GM10266 (cell line): ENCODE results near the gene ARHGAP33.

Source experiments
- DNase-seq: peaks from one replicate; pipeline ENCODE4 v3.0.0; 2012; ENCODE audit errors: extremely low spot score
- TF ChIP-seq, protein P1 (sequence below): IDR thresholded peaks from 2 replicates; pipeline ENCODE4 v1.5.1; 2012; ENCODE audit warnings: mild to moderate bottlenecking, low read depth; ENCODE audit not compliant: control insufficient read depth, insufficient read depth; ENCODE audit errors: missing control alignments

ARHGAP33 gene

DNA sequence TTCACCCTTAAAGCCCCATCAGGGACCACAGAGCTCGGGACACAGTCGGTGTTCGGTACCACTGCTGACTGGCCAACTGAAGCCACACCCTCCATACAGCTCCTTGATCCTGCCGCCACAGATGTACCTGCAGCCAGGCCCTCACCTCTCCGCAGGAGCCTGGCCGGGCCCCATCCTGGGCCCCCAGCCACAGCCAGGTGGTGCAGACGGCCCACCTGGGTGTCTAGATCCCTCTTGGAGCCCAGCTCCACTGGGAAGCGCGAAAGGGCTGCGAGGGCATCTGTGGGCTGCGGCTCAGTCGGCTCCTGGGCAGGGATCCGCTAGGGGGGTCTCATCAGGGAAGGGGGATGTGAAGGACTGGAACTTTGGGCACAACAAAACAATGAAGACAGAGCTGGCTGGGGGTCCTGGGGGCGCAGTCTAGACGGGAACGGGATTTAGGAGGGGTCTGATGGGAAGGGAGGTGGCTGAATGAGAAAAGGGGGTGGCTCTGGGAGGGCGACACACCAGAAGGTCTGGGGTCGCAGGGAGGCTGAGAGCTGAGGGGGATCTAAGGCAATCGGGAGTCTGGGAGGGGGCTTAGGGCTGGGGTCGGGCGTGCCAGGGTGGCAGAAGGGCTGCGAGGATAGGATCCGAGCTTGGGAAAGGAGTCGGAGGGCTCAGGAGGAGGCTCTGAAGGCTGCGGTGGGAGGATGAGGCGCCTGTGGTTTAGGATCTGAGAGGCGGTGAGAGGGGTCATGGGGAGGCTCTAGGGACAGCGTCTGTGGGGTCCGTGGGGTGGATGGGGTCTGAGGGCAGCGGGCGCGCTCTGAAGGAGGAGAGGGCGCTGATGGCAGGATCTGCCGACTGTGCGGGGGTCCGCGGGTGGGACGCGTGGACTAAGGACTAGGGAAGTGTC lies 21.5 kb downstream of the ARHGAP33 start:
- no peak for DNase-seq
- TF ChIP-seq, protein P1, sequence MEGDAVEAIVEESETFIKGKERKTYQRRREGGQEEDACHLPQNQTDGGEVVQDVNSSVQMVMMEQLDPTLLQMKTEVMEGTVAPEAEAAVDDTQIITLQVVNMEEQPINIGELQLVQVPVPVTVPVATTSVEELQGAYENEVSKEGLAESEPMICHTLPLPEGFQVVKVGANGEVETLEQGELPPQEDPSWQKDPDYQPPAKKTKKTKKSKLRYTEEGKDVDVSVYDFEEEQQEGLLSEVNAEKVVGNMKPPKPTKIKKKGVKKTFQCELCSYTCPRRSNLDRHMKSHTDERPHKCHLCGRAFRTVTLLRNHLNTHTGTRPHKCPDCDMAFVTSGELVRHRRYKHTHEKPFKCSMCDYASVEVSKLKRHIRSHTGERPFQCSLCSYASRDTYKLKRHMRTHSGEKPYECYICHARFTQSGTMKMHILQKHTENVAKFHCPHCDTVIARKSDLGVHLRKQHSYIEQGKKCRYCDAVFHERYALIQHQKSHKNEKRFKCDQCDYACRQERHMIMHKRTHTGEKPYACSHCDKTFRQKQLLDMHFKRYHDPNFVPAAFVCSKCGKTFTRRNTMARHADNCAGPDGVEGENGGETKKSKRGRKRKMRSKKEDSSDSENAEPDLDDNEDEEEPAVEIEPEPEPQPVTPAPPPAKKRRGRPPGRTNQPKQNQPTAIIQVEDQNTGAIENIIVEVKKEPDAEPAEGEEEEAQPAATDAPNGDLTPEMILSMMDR: no peak

DNA sequence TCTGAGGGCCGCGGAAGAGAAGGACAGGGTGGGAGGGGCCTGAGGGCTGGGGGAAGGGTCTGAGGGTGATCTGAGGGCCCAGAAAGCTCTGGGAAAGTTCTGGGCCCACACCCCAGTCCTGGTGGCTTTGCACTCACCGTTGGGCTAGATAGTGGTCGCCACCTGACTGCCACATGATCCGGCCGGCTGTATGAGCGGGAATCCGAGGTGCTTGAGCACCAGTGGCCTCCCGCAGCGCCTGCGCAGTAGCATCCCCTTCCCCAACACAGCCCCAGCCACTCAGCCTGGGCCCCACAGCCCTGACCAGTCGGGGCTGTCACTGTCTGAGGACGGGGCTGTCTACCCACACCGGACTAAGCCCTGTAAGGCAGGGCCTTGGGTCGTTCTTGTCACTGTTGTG lies 22.3 kb downstream of the ARHGAP33 start:
- TF ChIP-seq, protein P1: no peak
- DNase-seq: no peak

DNA sequence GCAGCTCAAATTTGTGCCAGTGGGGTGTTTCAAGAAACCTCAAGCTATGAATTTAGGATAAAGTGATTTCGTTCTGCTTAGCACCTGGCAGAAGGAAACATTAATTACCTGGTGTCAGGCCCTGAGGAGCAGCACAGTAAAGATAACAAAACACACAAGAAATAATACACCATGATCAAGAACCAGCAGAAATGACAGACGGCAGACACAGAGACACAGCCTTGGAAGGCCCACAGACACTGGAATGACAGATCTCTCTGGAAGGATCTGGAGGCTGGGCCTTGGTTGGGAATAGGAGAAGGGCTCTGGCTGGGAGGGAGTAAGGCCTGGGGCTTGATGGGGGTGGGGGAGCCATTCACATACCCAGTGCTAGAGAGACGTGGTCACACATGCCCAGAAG lies 26.5 kb downstream of the ARHGAP33 start:
- TF ChIP-seq, protein P1: no peak
- no peak for DNase-seq

DNA sequence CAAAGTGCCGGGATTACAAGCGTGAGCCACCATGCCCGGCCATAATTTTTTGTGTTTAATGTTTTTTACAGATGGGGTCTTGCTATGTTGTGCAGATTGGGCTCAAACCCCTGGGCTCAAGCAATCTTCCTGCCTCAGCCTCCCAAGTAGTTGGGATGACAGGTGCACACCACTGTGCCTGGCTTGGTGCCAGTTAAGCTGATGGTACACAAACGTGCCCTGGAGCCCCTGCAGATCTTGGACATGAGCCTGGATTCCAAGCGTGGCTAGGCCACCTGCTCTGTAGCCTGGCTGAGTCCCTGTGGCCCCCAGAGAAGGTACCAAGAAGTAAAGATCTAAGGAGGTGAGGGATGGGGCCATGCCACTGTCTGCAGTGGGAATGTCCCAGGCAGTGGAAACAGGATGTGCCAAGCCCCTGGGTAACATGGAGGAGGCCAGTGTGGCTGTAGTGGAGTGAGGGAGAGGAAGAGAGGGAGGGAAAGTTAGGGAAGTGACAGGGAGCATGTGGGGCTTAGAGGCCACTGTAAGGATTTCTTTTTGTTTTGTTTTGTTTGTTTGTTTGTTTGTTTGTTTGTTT lies 30.2 kb downstream of the ARHGAP33 start:
- TF ChIP-seq, protein P1: no peak
- DNase-seq: no peak

DNA sequence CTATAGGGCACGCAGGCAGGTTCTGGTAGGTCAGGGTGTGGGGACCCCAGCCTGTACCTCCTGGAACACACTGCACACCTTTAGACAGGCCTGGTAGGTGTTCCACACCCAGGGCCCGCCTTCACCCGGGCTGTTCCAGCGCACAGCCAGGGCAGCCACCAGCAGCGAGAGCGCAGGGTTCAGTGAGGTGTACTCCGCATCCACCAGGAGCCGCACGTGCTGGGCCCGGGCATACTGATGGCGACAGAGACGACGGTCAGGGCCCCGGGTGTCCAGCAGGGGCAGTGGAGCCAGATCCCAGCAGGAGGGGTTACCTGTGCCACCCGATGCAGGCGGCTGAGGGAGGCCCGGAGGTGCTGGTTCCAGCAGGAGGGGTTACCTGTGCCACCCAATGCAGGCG lies 31.2 kb downstream of the ARHGAP33 start:
- no peak for DNase-seq
- TF ChIP-seq, protein P1: no peak

DNA sequence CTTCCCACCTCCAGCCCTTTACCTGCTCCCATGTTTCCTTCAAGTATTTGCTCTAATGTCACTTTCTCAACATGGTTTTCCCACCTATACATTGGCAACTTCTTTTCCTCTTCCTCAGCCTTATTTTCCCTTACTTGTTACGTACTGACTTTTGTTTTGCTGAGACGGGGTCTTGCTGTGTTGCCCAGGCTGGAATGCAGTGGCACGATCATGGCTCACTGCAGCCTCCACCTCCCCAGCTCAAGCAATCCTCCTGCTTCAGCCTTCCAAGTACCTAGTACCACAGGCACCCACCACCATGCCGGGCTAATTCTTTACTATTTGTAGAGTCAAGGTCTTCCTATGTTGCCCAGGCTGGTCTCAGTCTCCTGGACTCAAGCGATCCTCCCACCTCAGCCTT lies 32.3 kb downstream of the ARHGAP33 start:
- TF ChIP-seq, protein P1: no peak
- no peak for DNase-seq
